Testis (tissue), 2 donors: Measurements from ENCODE around the gene HMGN4.

Experiments
- POLR2A ChIP-seq: fragments of 450-650 bp; IDR thresholded peaks from one replicate; pipeline ENCODE4 v1.6.1; 2017; ENCODE audit warnings: antibody characterized with exemption, mild to moderate bottlenecking, moderate library complexity
- TF ChIP-seq, protein P1 (sequence below), 3 experiments: fragments of 450-650 bp in 2 of 3; fragments of 200-600 bp in 1 of 3; sonication (generic) in 1 of 3; IDR thresholded peaks; one replicate each; pipeline ENCODE4 v1.5.1; 2016 to 2019; ENCODE audit warnings: antibody characterized with exemption in 3 of 3, mild to moderate bottlenecking in 2 of 3, moderate library complexity in 1 of 3

DNA sequence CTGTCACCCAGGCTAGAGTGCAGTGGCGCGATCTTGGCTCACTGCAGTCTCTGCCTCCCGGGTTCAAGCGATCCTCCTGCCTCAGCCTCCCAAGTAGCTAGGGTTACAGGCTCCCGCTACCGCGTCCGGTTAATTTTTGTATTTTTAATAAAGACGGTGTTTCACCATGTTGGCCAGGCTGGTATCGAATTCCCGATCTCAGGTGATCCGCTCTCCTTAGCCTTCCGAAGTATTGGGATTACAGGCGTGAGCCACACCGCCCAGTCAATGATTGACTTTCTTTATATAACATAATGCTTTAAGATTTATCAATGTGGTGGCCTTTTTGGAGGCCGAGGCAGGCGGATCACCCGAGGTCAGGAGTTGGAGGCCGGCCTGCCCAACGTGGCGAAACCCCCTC is 50.8 kb downstream of the HMGN4 start:
- no peak for TF ChIP-seq POLR2A
- TF ChIP-seq, protein P1, sequence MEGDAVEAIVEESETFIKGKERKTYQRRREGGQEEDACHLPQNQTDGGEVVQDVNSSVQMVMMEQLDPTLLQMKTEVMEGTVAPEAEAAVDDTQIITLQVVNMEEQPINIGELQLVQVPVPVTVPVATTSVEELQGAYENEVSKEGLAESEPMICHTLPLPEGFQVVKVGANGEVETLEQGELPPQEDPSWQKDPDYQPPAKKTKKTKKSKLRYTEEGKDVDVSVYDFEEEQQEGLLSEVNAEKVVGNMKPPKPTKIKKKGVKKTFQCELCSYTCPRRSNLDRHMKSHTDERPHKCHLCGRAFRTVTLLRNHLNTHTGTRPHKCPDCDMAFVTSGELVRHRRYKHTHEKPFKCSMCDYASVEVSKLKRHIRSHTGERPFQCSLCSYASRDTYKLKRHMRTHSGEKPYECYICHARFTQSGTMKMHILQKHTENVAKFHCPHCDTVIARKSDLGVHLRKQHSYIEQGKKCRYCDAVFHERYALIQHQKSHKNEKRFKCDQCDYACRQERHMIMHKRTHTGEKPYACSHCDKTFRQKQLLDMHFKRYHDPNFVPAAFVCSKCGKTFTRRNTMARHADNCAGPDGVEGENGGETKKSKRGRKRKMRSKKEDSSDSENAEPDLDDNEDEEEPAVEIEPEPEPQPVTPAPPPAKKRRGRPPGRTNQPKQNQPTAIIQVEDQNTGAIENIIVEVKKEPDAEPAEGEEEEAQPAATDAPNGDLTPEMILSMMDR (IDR thresholded peaks at IDR 0.05) = no peak
